A673 (cell line): ENCODE measurements around the gene TDRD3.

ENCODE experiments used
- CTCF ChIP-seq: fragments of 300-800, 200-600 bp; sonication (generic); conservative IDR thresholded peaks from 2 replicates; pipeline ENCODE4 v1.5.1; 2017; ENCODE audit warnings: low read depth, mild to moderate bottlenecking, antibody characterized with exemption, low read length, moderate library complexity, mixed read lengths
- EZH2 ChIP-seq: fragments of 200-600 bp; sonication (generic); IDR thresholded peaks from 2 replicates; pipeline ENCODE4 v1.6.1; 2017; ENCODE audit warnings: borderline replicate concordance, low read depth, mild to moderate bottlenecking, mixed read lengths, antibody characterized with exemption, low read length; ENCODE audit not compliant: poor library complexity, severe bottlenecking

- TF ChIP-seq CTCF = no peak
- TF ChIP-seq EZH2 = no peak
Measured at GRCh38 chr13:60417734-60418133, 20.7 kb downstream of the TDRD3 start.
